Measurements from ENCODE around the gene POU2F2.

POU2F2 gene

GRCh38 chr19:42099336-42099925 lies 32.8 kb downstream of the POU2F2 start:
- DNase-seq: no peak

GRCh38 chr19:42098781-42099180 lies 33.5 kb downstream of the POU2F2 start:
- DNase-seq: no peak

GRCh38 chr19:42097461-42097860 lies 34.8 kb downstream of the POU2F2 start:
- DNase-seq: no peak

- no peak for DNase-seq
These were observed 35.9 kb downstream of the POU2F2 start for GRCh38 chr19:42096255-42096837.

GRCh38 chr19:42095814-42096230 lies 36.4 kb downstream of the POU2F2 start:
- no peak for DNase-seq

- no peak for DNase-seq
These were observed 37.0 kb downstream of the POU2F2 start for GRCh38 chr19:42095142-42095813.

GRCh38 chr19:42093926-42094325 lies 38.3 kb downstream of the POU2F2 start:
- DNase-seq: no peak

- DNase-seq: no peak
These were observed 38.7 kb downstream of the POU2F2 start for GRCh38 chr19:42093505-42093904.

- peak; percentile 46 for DNase-seq
These were observed 39.9 kb downstream of the POU2F2 start for GRCh38 chr19:42092350-42092749.

- DNase-seq: no peak
These were observed 40.5 kb downstream of the POU2F2 start for GRCh38 chr19:42091742-42092141.

GRCh38 chr19:42091300-42091699 lies 40.9 kb downstream of the POU2F2 start:
- no peak for DNase-seq

GRCh38 chr19:42090672-42091071 lies 41.6 kb downstream of the POU2F2 start:
- DNase-seq: no peak

GRCh38 chr19:42089772-42090171 lies 42.5 kb downstream of the POU2F2 start:
- DNase-seq: no peak

GRCh38 chr19:42089191-42089750 lies 43.0 kb downstream of the POU2F2 start:
- DNase-seq: no peak

- no peak for DNase-seq
These were observed 43.6 kb downstream of the POU2F2 start for GRCh38 chr19:42088471-42089190.

- no peak for DNase-seq
These were observed 45.3 kb downstream of the POU2F2 start for GRCh38 chr19:42086770-42087550.

GRCh38 chr19:42086188-42086736 lies 46.0 kb downstream of the POU2F2 start:
- no peak for DNase-seq

GRCh38 chr19:42083537-42083936 lies 48.7 kb downstream of the POU2F2 start:
- DNase-seq: no peak

GRCh38 chr19:42081584-42082203 lies 50.6 kb downstream of the POU2F2 start:
- no peak for DNase-seq

GRCh38 chr19:42080764-42081375 lies 51.4 kb downstream of the POU2F2 start:
- DNase-seq: no peak

Measured in activated T-cell treated with anti-CD3 and anti-CD28 coated beads, Interleukin-2, amount 50 U/mL, for 1 hour (primary cell).